Urothelium cell line (cell line): ENCODE measurements around the gene SLC25A30.

ENCODE experiments used
- DNase-seq: peaks from one replicate; pipeline ENCODE4 v3.0.0; 2011; ENCODE audit warnings: low spot score, mixed read lengths
- FAIRE-seq: peaks from 2 replicates; lab custom pipeline; 2011; peaks lifted over from hg19 to GRCh38; lab: Jason Lieb, UNC

The SLC25A30 gene

DNA sequence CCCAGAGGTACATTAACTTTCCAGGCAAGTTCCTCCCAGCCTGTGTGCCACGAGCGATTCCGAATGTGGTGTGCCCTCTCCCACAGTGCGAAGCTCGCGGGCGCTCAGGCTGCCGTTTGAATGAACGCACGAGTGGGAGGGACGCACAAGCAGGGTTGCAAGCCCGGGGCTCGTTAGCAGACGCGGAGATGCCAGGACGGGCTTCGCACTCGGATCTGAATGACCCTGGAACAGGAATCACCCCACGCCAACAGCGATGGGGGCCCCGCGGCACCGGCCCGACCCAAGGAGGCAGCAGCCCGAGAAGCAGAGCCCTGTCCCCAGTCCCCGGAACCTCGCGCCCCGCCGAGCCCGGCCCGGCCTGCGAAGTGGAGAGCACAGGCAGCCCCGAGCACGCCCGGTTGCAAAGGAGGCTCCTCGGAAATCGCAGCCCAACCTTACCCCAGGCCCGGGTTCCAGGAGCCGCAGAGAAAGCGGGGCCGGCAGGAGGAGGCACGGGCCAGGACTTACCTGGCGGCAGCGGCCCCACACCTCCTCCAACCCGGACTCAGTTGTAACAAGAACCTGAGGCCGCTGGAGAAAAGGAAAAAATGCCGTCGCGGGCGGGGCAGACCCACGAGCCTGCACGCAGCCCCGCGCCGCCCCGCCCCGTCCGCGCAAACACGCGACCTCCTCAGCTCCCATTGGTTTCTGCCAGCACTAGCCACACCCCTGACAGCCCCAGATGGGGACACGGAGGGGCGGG, at the start of gene SLC25A30:
Gene SLC25A30 (minus strand): TSS at position 584 of the 745 bp plus-strand sequence. CDS start 6,948 bp downstream, outside the sequence.
- peak; percentile 86 for DNase-seq
- no peak for FAIRE-seq

DNA sequence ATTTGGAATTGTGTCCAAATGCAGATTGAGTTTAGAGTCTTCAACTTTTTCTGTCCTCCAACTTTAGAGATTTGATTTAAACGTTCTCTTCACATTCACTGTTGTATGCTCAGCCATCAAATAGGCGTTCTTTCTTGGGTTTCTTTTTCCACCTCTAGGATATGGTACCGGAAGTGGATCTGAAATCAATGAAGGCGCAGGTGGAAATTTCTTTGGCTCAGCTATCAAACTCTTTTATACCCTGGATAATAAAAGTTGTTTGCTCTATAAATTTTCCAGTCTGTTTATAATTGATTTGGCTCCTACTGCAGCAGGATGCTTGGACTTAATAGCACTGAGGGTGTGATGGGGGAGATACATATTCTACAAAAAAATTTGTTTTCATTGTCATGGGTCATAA, 48.2 kb upstream of the SLC25A30 start:
- DNase-seq (no peak), FAIRE-seq (no peak)

DNA sequence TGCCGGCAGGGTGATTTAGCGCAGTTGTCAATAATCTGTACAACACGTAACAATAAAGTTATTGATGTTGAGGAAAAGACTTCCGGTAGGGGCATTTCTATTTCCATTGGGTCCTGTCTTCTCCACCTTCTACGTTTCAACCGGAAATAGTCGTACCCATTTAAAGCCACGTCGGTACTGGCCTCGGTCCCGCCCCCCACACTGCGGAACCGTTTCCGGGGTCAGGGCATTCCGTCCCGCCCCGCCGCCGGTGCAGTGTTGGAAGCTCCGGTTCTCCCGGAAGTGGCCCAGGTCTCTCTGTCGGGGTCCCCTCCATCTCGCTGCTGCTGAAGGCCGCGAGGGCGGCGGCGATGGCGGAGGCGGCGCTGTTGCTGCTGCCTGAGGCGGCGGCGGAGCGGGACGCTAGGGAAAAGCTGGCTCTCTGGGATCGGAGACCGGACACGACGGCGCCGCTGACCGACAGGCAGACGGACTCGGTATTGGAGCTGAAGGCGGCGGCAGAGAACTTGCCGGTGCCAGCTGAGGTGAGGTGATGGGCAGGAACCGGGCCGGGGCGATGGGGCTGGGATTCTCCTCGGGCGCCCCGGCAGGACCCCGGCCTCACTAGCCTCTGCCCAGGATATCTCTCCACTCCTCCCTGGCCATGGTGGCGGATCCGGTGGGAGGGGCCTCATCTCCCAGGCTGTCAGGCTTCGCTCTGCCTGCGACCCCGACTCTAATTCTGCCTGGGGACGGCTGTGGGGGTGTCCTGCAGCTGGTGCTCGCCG, 46.7 kb upstream of the SLC25A30 start, which contains the start of gene COG3:
Gene COG3 (plus strand): TSS at position 253 of the 767 bp plus-strand sequence. CDS start 98 bp downstream, at position 351.
- no peak for FAIRE-seq
- DNase-seq = peak; percentile 89

GRCh38 chr13:45464141-45464686, 46.0 kb upstream of the SLC25A30 start:
- no peak for FAIRE-seq
- no peak for DNase-seq

DNA sequence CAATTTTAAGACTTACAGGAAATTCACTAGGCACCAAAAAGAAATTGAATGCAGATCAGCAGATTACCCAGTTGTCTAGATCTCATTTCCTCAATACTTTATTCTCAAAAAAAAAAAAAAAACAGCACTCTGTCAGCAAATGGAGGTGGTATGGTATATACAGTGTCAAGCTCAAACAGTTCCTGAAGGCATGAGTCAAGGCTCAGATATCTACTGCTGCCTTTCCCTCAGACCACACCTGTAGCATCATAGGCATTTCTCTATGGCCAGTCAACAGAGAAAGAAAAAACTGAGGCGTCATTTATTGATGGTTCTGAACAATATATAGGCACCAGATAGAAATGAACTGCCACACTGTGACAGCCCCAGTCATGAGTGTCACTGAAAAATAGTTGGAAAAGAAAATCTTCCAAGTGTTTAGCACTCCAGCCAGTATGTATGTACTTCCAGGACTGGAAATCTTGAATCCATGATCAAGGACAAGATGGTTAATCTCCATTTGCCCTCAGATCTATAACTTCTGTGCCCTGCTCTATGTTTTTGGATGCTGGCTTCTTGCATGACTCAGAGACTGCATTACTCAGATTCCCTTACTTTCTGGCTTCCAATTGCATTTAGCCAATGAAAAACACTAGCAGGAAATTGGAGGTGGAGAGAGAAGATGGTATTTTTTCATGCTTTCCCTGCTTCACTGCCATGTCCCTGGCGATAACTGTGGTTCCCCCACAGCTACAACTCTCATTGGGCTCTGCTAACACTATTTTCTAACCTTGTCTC, 38.2 kb upstream of the SLC25A30 start:
- FAIRE-seq (no peak), DNase-seq (no peak)

- no peak for DNase-seq
- FAIRE-seq = no peak
These were observed 36.0 kb upstream of the SLC25A30 start for GRCh38 chr13:45454204-45454603.

DNA sequence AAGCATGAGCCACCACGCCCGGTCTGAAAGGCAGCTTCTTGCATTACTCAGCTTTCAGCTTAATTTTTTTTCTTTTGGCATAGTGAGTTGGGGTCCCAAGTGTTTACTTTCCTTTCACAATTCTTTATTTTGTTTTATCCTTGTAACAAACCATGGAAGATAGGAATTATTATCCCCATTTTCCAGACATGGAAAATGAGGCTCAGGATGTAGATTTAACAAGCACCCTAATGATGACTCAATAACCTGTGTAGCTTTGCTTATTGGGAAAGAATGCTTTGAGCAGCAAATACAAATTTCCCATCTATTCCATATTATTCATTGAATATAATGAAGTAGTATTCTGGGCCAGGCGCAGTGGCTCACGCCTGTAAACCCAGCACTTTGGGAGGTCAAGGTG, 33.1 kb upstream of the SLC25A30 start:
- DNase-seq = no peak
- no peak for FAIRE-seq

GRCh38 chr13:45448965-45449559, 30.9 kb upstream of the SLC25A30 start:
- FAIRE-seq = no peak
- DNase-seq = no peak

GRCh38 chr13:45447050-45447661, 29.0 kb upstream of the SLC25A30 start:
- FAIRE-seq (no peak), DNase-seq (no peak)

GRCh38 chr13:45446181-45446580, 28.0 kb upstream of the SLC25A30 start:
- DNase-seq (no peak), FAIRE-seq (no peak)

DNA sequence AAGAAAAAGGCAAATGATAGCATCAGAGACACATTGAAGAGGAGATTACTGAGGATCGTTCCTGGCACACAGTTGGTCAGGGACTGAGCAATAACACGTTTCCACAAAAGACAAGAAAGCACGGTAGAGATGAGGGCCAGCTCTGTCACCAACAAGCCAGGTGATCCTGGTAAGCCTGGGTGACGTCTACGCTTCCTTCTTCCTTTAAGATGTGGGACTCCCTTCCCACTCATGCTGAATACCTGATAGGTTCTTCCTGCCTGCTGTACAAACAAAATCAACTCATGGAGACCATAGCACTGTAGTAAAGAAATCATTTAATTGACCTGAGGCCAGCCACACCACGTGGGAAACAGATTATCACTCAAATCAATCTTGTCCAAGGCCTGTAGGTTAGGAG, 26.9 kb upstream of the SLC25A30 start:
- FAIRE-seq (no peak), DNase-seq (no peak)

DNA sequence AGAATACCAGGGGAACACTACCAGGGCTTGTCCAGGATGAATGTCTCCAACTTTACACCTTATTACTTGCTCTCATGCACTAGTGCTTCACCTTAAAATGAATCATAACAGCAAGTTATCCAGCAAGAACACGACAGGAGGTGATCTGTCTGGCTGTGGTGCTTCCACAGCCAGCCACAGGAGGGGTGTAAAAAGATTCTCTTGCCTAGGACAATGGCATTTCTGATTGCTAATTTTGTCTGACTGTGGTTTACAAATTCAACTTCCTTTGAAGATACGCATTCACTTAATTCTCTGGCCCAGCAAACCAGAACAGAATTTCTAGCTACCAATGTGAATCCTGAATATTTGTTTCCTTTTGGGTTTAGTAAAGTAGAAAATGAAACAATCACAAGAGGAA, 23.5 kb upstream of the SLC25A30 start:
- peak; percentile 18 for DNase-seq
- no peak for FAIRE-seq

DNA sequence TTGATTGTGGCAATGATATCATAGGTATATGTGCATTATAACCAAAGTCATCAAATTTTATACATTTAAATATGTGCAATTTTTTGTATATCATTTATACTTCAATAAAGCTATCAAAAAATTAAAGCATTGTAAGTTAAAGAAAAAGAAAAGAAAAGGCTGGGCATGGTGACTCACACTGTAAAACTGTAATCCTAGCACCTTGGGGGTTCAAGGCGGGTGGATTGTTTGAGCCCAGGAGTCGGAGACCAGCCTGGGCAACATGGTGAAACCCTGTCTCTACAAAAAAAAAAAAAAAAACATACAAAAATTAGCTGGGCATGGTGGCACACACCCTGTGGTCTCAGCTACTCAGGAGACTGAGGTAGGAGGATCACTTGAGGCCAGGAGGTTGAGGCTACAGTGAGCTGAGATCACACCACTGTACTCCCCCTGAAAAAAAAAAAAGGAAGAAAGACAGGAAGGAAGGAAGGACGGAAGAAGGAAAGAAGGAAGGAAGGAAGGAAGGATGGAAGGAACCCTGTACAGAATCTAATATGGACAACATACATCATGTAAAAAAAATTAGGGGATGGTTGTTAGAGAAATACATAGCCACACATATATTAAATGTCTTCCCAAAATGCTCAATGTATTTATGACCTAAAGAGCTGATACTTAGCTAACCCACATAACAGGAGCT, 21.7 kb upstream of the SLC25A30 start:
- no peak for FAIRE-seq
- no peak for DNase-seq

DNA sequence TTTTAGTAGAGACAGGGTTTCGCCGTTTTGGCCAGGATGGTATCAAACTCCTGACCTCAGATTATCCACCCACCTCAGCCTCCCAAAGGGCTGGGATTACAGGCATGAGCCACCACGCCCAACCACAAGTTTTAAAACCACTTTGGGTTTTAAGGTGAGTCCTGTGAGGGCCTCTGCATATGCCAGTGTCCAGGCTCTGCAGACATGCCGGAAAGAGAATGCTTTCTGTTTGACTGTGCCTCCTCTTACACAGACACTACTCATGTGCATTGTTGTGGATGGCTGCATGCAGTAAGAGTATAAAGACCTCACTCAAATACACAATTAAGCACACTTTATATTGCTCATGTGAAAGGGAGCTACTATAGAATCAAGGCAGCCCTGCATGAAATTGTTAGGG, 20.8 kb upstream of the SLC25A30 start:
- DNase-seq (no peak), FAIRE-seq (no peak)

DNA sequence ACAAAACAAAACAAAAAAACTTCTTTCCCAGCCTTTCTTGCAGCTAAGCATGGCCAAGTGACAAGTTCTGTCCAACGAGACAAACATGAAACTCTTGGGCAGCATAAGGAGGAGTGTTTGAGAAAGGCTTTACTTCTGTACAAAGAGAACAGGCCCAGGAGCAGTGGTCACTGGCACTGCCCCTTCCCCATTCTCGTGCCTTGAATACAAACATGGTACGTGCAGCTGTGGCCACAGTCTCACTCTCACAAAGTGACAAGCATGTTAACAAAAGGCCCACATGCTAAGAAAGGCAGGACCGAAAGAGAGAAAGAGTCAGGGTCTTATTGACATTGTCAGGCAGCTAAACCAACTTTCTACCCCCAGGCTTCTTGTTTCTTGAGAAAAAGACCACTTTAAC, 19.8 kb upstream of the SLC25A30 start:
- no peak for DNase-seq
- no peak for FAIRE-seq

DNA sequence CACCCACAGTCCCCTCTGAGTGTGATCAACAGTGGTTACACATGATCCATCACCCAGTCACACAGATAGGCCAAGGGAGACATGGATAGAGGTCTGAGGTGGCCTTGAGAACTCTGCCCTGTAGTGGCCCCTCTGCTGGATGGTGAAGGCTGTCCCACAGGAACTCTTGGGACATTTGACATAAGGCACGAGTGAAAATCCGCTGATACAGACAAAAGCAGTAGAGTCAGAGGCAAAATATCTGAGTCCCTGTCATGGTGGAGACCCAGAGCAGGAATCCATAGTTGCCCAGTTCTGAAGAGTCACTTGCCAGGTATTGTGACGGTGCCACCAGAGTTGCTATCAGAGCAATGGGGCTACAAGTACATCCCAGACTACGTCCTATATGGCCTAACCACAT, 18.8 kb upstream of the SLC25A30 start:
- no peak for FAIRE-seq
- no peak for DNase-seq

DNA sequence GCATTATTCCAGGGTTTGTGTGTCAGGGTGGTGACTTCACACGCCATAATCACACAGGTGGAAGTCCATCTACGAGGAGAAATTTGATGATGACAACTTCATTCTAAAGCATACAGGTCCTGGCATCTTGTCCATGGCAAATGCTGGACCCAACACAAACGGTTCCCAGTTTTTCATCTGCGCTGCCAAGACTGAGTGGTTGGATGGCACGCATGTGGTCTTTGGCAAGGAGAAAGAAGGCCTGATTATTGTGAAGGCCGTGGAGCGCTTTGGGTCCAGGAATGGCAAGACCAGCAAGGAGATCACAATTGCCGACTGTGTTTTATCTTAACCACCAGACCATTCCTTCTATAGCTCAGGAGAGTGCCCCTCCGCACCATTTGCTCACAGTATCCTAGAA, 18.2 kb upstream of the SLC25A30 start:
- DNase-seq = no peak
- no peak for FAIRE-seq

GRCh38 chr13:45434556-45435371, 16.6 kb upstream of the SLC25A30 start:
- FAIRE-seq = no peak
- DNase-seq = no peak

GRCh38 chr13:45433381-45433790, 15.2 kb upstream of the SLC25A30 start:
- DNase-seq (no peak), FAIRE-seq (no peak)
